HG03342 (cell line): ENCODE results near the gene WARS2.
"Not testable (repeated sequence)": the region's sequence is repeated elsewhere in the genome, so short reads cannot be mapped to it uniquely, and the experiment has no call there.

Experiments
- ATAC-seq: cut with Tn5 transposase; IDR thresholded peaks from one replicate; pipeline ENCODE4 v1.9.1; 2021; ENCODE audit warnings: mild to moderate bottlenecking, moderate library complexity; ENCODE audit not compliant: unreplicated experiment

The WARS2 gene

DNA sequence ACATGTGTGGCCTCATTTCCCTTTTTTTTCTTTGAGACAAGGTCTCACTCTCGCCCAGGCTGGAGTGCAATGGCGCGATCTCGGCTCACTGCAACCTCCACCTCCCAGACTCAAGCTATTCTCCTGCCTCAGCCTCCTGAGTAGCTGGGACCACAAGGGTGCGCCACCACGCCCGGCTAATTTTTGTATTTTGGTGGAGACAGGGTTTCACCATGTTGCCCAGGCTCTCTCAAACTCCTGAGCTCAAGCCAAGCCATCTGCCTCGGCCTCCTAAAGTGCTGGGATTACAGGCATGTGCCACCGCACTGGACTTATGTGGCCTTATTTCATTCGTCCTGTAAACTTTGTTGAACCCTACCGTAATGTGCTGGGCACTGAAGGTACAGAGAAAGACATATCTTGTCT, 569 bp upstream of the WARS2 start:
- ATAC-seq, result no peak

DNA sequence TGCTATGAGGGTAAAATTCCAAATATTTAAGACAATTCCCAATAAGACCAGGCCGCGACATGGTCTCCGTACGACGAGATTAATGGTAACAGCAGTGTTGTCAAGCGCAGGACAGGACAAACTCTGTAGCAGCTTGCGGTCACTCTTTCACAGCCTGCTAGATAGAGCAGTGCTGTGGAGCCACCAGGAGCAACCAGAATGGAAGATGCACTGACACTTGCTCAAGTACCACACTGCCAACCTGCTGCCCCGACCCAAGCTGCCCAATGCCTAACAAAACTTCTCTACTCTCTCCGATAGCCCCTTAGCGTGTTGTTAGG, 636 bp downstream of the WARS2 start:
- peak; percentile 23 for ATAC-seq

DNA sequence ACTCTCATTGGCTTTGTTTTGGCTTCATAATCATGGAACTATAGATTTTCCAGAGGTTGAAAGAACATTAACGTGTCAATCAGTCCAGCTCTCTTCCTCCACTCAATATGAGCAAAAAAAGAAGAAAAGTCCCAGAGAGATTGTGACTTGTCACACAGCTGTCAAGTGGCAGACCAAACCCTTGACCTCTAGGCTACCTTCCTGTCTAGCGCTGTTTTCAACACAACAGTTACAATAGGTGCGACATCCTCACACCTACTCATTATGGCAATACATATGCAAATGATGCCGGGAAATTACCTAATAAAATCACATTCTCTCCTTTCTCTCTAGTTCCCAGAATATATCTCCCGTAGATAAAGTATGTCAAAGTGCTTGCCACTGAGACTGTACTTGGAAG, 1.1 kb downstream of the WARS2 start:
- peak; percentile 33 for ATAC-seq

DNA sequence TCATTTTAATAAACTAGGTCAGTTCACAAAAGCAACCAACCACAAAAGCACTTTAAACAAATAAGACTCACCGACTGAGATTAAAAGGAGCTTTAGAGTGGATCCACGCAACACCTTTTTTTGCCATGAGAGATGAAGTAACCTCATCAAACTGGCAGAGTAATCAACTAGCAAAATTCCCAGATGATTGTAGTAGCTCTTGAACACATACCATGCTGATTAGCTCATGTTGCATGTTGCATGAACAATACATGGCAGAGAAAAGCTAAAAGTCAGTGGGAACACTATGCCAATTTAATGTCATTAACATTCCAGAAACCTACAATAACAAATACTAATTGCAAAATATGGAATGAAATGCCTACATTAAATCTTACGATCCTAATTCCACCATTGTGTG, 4.1 kb downstream of the WARS2 start:
- no peak for ATAC-seq

DNA sequence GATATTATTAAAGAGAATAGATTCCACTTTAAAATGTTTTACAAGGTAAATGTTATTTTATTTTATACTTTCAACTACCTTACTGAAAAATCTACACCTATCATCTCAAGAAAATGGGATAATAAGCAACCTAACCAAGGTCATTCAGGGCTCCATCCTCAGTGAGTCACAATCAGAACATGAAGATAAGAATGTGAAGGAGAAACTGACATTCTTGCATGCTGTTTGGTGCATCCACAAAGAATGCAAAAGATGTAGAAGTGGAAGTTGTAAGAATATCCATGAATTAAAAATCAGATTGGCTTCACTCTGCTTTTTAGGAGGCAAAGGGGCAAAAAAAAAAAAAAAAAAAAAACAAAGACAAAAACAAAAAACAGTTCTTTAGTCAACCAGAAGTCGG, 6.5 kb downstream of the WARS2 start:
- no peak for ATAC-seq

DNA sequence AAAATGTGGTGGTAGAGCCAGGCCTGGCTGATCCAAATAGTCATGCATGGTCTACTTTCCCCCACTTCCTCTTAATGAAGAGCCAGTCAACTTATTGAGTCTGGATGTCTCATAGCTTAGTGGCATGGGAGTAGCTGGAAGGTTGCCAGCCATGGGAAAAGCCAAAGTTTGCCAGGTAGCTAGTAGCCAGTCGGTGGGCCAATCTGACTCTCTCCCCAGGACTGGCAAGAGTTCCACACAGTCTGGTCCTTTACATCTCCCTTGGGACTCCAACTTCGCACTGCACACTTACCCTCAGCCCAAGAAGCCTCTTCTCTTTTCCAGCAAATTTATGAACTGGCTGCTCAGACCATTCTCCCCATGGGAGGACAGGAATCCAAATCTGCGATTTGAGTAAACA, 8.3 kb downstream of the WARS2 start:
- ATAC-seq, result no peak

DNA sequence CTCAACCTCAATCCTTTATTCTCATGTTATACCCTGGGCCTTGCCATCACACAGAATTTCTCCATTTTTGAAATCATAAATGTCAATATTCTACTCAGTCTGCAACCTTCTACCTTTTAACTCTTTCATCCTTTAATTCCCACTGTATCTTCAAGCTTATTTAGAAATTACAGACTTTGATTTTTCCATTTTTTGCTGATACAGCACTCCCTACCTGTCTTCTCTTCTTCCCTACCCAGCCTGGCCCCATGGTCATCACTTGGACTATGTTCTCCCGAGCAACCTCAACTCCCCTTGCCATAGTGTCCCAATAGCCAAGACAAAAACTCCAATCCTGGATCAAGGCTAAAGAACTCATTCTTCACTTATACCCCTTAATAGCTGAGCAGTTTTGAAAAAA, 14.6 kb downstream of the WARS2 start:
- ATAC-seq, result no peak

DNA sequence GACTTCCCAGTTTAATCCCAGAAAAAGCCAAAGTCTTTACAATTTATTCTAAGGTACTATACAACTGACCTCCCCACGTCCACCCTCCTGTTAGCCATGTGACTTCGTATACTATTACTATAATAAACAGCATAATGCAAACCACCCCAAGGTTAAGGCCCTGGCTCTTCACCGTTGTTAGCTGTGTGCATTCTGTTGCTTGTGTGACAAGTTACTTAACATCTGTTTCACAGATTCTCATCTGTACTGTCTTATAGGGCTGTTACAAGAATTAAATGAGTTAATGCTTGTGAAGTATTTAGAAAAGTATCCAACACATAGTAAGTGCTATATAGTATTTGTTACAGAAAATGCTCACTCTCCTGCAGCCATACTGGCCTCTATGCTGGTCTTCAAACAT, 15.7 kb downstream of the WARS2 start:
- ATAC-seq, result no peak

DNA sequence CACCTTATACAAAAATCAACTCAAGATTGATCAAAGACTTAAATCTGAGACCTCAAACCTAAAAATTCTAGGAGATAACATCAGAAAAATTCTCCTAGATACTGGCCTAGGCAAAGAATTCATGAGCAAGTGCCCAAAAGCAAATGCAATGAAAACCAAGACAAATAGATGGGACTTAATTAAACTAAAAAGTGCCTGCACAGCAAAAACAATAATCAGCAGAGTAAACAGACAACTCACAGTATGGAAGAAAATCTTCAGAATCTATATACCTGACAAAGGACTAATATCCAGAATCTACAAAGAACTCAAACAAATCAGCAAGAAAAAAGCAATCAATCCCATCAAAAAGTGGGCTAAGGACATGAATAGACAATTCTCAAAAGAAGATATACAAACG, 18.6 kb downstream of the WARS2 start:
- ATAC-seq, result not testable (repeated sequence)

DNA sequence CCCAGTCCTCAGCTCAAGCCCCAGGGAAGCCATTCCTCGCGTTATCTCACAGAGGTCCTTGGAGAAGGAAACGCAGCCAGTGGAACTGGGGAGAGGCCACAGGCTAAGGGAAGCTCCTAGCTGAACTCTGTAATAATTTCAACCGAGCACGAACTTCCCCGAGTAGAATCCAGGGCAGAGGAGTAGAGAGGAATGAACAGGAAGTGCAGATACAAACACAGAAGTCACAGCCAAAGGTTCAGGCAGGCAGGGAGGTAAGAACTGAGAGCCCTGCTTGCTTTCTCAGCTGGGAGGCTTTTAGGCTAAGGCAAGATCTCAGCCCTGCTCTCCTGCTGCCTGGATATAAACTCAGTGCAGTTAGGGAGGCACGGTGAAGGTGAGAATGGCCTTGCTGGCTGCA, 23.7 kb downstream of the WARS2 start:
- ATAC-seq, result no peak

DNA sequence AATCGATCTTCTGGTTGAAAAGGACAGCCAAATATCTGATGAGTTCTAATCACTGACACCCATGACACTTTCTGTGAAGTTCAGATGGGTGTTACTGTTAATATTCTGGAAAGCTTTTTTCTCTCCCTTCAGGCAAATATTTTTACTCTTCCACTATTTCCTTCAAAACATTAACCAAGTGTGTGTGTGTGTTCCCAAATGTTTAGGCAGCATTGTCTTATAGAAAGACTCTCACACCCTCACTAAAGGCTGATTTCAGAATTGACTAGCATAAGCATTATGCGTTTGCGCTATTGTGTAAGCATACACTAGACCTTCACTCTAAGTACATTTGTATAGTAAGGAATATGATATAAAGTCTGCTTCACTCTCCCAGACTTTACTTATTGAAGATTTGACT, 24.7 kb downstream of the WARS2 start:
- no peak for ATAC-seq

DNA sequence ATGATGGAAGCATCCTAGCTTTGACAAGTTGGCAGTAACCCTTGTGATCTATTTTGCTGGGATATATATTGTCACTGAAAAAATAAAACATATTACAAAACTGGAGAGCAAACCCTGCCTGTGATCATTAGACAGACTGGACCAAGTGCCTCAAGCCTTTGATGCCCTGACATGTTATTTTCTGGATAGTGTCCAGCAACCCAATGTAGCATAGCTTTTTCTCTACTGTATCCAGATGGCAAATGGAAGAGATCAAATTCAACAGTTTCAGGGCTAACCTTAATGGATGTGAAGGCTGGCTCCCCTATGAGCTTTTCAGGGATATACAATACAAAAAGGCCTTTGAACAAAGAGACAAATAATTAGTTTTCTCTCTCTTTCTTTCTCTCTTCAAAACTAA, 25.1 kb downstream of the WARS2 start:
- no peak for ATAC-seq

DNA sequence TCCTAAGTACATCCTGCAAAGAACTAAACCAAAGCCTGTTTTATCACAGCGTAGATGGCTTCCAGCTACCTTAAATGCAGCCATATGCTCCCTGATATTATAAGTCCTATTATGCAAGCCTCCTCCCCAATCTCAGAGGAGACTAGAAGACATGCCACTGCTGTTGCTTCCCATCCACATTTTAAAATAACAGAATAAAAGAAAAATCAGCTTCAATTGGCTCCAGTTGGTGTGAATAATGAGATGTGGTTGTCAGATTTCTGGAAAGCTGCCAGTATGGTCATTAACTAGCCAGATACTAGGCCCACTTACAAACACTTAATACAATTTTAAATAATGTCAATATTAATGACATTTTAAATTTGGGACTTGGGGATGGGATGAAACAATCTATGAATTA, 25.7 kb downstream of the WARS2 start:
- ATAC-seq, result no peak

DNA sequence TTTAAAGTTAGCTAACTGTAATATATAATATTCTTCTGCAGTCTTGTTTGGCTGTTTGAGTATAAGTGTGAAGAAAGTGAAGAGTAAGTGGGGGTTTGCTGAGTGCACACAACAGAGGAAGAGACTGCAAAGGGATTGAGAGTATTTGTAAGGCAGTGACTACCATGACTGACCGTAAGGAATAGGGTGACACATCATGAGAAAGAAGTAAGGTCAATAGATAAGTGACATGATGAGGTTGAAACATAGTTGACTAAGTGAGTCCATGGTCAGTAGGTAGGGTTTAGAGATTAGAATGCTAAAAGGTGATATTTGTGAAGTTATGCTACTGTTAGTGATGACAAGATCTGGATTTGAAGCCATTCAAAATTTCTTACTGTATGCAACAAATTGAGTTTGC, 27.7 kb downstream of the WARS2 start:
- no peak for ATAC-seq

DNA sequence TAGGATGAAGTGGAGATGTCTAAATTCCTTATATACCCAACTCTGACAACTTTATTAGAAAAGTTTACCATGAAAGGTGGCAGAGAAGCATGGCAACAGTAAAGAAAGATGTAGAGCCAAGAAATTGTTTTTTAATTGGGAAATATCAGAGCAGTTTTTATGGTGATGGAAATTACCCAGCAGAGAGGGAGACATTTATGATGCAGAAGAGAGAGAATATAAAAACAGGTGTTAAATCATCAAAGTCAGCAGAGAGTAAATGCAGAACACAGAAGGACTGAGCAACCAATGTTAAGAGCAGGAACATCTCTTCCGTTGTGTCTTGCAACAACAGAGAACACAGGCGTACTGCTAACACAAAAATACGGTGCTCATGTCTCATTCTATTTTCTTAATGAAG, 28.2 kb downstream of the WARS2 start:
- no peak for ATAC-seq

DNA sequence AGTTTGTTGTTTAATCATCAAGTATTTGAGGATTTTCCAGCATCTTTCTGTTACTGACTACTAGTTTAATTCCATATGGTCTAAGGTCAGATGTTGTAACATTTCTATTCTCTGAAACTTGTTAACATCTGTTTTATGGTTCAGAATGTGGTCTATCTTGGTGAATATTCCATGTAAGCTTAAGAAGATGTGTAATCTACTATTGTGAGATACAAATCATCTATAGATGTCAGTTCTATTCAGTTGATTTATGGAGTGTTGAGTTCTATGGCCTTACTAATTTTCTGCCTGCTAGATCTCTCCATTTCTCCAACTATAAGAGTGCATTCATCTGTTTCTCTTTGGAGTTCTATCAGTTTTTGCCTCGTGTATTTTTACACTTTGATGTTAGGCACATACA, 31.5 kb downstream of the WARS2 start:
- no peak for ATAC-seq

DNA sequence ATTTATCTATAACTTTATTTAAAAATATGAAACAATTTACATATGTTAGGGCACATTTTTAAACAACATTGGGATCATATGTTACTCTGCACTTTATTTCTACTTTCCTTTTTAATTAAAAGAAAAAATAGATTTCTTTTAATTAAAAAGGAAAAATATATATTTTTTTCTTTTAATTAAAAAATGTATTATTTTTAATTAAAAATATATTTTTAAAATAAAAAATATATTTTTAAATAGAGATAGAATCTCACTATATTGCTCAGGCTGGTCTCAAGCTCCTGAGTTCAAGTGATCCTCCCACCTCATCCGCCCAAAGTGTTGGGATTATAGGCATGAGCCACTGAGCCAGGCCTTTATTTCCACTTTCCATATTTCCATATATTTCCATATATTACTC, 36.7 kb downstream of the WARS2 start:
- no peak for ATAC-seq

DNA sequence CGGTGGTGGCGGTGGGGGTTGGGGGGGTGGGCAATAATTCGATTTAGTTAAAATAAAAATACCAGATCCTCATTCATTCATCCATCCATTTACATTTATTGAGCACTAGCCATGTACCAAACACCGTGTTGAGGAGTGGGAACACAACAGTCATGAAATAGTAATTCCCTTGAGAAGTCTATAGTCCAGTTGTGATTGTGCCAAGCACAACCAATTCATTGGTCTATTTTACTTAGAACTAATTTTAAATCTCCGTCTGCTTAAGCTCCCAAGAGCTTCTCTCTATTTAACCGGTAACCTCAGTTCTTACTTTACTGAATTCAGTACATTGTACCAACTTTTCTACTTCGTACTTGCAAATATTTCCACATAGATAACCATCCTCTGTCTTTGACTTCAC, 38.4 kb downstream of the WARS2 start:
- ATAC-seq, result no peak

DNA sequence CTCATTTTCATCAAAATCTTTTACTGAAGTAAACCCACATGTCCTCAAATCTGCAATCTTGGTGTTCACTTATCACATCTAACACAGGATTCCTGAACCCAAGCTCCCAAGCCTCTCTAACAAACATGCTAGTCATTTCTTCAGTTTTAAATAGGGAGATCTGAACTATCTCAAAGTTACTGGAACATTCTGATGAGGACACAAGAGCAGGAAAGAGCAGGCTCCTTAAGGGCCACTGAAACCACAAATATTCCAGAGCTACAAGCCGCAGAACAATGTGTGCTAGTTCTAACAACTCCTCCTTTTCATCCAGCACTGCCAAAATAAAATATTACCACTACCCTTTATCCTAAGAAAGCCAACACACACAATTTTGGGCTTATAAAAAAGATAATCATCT, 38.9 kb downstream of the WARS2 start:
- no peak for ATAC-seq

DNA sequence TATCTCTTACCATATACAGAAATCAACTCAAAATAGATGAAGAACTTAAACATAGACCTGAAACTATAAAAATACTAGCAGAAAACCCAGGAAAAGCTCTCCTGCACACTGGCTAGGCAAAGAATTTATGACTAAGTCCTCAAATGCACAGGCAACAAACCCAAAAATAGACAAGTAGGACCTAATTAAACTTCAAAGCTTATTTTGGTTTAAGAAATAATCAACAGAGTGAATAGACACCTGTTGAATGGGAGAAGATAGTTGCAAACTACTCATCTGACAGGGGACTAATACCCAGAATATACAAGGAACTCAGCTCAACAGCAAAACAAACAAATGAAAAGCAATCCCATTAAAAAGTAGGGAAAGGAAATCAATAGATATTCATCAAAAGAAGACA, 40.7 kb downstream of the WARS2 start:
- ATAC-seq, result no peak

DNA sequence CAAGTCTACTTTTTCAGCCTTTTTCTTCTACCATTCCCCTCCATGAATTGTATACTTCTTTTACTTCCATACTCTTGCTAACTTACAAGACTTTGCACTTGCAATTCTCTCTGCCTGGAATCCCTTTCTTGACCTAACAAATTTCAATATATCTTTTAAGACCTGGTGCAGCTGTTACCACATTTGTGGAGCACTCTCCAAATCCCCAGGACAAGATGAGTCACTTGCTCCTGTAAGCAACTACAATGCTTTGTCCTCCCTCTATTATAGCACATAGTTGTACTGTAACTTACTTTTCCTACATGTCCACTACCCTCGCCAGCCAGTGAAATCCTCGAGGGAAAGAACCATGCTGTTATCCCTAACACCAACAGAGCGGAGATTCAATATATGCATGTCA, 43.1 kb downstream of the WARS2 start:
- no peak for ATAC-seq

DNA sequence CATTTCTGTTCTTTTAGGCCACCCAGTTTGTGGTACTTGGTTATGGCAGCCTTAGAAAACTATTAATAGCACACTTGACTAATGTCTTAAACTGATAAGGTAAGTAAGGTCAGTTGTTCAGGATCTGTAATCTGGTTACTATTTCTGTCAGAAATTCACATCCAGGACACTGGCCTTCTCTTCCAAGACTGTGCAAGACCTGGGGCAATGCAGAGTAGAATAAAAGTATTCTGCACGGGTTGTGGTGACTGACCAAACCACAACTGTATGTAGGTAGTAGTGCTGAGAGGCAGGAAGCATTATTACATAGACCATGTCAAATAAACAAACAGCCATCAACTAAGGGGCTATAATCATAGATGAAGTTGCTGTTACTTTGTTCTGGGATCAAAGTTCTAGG, 46.7 kb downstream of the WARS2 start:
- ATAC-seq, result no peak

DNA sequence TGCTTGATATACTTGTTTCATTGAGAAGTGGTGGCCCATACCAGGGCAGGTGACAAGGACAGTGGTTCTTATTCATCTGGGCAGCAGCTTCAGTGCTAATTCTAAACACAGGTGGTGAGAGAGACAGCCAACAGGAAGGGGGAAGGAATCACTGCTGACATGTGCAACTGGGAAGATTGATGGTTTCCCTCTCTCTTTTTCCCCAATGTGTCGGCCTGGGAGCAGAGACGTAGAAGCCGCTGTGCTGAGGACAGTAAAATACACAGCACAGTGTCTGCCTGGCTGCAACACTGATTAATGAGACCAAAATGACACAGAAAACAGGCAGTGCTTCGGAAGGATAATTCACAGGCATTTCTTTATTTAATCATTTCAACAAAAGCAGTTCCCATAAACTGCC, 48.8 kb downstream of the WARS2 start:
- ATAC-seq, result no peak

DNA sequence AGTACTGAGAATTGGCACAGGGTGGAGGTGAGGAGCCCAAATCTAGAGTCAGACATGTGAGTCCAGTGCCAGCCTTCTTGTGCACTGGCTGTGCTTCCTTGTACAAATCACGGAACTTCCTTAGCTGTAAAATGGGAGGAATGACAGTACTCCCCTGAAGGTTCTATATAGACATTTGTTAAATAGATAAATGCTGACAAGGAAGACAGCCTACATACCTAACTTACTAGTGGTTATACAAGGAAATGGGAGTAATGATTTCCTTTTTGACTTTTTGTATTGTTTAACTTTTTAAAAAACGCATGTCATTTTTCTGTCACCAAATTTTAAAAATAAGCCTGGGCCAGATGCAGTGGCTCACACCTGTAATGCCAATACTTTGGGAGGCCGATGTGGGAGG, 50.2 kb downstream of the WARS2 start:
- ATAC-seq, result no peak
